HCEC 1CT (cell line): ENCODE measurements around the gene TAOK1.
A peak's percentile ranks its signal among the peaks of the same experiment; 100 is the strongest.
"Not testable (repeated sequence)": the region's sequence is repeated elsewhere in the genome, so short reads cannot be mapped to it uniquely, and the experiment has no call there.

Source experiments
- DNase-seq: peaks from one replicate; pipeline ENCODE4 v3.0.0-alpha.2; 2017

TAOK1 gene

GRCh38 chr17:29449865-29450671, 59.9 kb downstream of the TAOK1 start:
- DNase-seq, result no peak

- no peak for DNase-seq
Observed at GRCh38 chr17:29451121-29451742, 61.1 kb downstream of the TAOK1 start.

GRCh38 chr17:29458066-29458465, 67.9 kb downstream of the TAOK1 start:
- peak; percentile 20 for DNase-seq

GRCh38 chr17:29461483-29462206, 71.5 kb downstream of the TAOK1 start:
- DNase-seq, result no peak

- no peak for DNase-seq
Observed at GRCh38 chr17:29469276-29469675, 79.1 kb downstream of the TAOK1 start.

- not testable (repeated sequence) for DNase-seq
Observed at GRCh38 chr17:29473437-29473836, 83.3 kb downstream of the TAOK1 start.

GRCh38 chr17:29474297-29474696, 84.1 kb downstream of the TAOK1 start:
- no peak for DNase-seq

GRCh38 chr17:29475891-29476290, 85.7 kb downstream of the TAOK1 start:
- no peak for DNase-seq

GRCh38 chr17:29480249-29480928, 90.2 kb downstream of the TAOK1 start:
- not testable (repeated sequence) for DNase-seq

GRCh38 chr17:29483503-29483902, 93.3 kb downstream of the TAOK1 start:
- no peak for DNase-seq

- DNase-seq, result peak; percentile 75
Observed at GRCh38 chr17:29495011-29495410, 104.8 kb downstream of the TAOK1 start.

- DNase-seq, result peak; percentile 61
Observed at GRCh38 chr17:29504711-29505110, 114.5 kb downstream of the TAOK1 start.

- DNase-seq, result no peak
Observed at GRCh38 chr17:29505836-29506235, 115.7 kb downstream of the TAOK1 start.

GRCh38 chr17:29510953-29511352, 120.8 kb downstream of the TAOK1 start:
- DNase-seq, result no peak

- DNase-seq, result no peak
Observed at GRCh38 chr17:29514792-29515191, 124.6 kb downstream of the TAOK1 start.

GRCh38 chr17:29518359-29518758, 128.2 kb downstream of the TAOK1 start:
- no peak for DNase-seq

GRCh38 chr17:29524692-29525091, 134.5 kb downstream of the TAOK1 start:
- DNase-seq, result no peak

- DNase-seq, result no peak
Observed at GRCh38 chr17:29526322-29526721, 136.2 kb downstream of the TAOK1 start.

GRCh38 chr17:29533976-29534375, 143.8 kb downstream of the TAOK1 start:
- no peak for DNase-seq

- DNase-seq, result no peak
Observed at GRCh38 chr17:29544066-29544465, 153.9 kb downstream of the TAOK1 start.

- no peak for DNase-seq
Observed at GRCh38 chr17:29546085-29546484, 155.9 kb downstream of the TAOK1 start.

- no peak for DNase-seq
Observed at GRCh38 chr17:29546830-29547229, 156.7 kb downstream of the TAOK1 start.
